GM12878 (cell line): ENCODE data around the gene RFLNA.

ENCODE experiments used
- BHLHE40 ChIP-seq, 2 experiments: fragments of 450-650 bp in 1 of 2; IDR thresholded peaks; 2 replicates each; pipeline ENCODE4 v1.6.1; 2011 to 2017; ENCODE audit warnings: low read depth in 2 of 2, borderline replicate concordance in 1 of 2, improper control_type of control experiment in 1 of 2, low read length in 1 of 2, mild to moderate bottlenecking in 1 of 2
- CBX5 ChIP-seq: sonication (generic); IDR thresholded peaks from 2 replicates; pipeline ENCODE4 v1.6.1; 2016; ENCODE audit warnings: low read depth, moderate library complexity, mild to moderate bottlenecking, inconsistent platforms
- EZH2 ChIP-seq: IDR thresholded peaks from 2 replicates; pipeline ENCODE4 v1.6.1; 2012; ENCODE audit warnings: low read depth, mild to moderate bottlenecking, control low read depth, inconsistent platforms, low read length, borderline replicate concordance; ENCODE audit not compliant: control insufficient read depth
- GATAD2B ChIP-seq: fragments of 450-650 bp; conservative IDR thresholded peaks from 2 replicates; pipeline ENCODE4 v1.6.1; 2017; ENCODE audit warnings: low read depth, mild to moderate bottlenecking, moderate library complexity
- MXI1 ChIP-seq: fragments of 150-350 bp; IDR thresholded peaks from 2 replicates; pipeline ENCODE4 v1.6.1; 2011; ENCODE audit warnings: low read depth, mild to moderate bottlenecking, inconsistent platforms, low read length, improper control_type of control experiment
- POLR2A ChIP-seq: IDR thresholded peaks from 2 replicates; pipeline ENCODE4 v1.6.1; 2011; ENCODE audit warnings: low read depth, mild to moderate bottlenecking, low read length
- POLR2AphosphoS5 ChIP-seq: IDR thresholded peaks from 2 replicates; pipeline ENCODE4 v1.6.1; 2011; ENCODE audit warnings: mild to moderate bottlenecking, low read length, inconsistent platforms
- SP1 ChIP-seq: IDR thresholded peaks from one replicate; pipeline ENCODE4 v1.6.1; 2011; ENCODE audit warnings: low read depth, low read length
- SREBF1 ChIP-seq: IDR thresholded peaks from 2 replicates; pipeline ENCODE4 v1.6.1; 2012; ENCODE audit warnings: mild to moderate bottlenecking, low read length
- ZNF274 ChIP-seq: IDR thresholded peaks from one replicate; pipeline ENCODE4 v1.8.0; 2011; ENCODE audit not compliant: insufficient read length, insufficient read depth

GRCh38 chr12:124302807-124303578, 8.1 kb downstream of the RFLNA start:
- no peak for TF ChIP-seq BHLHE40 (IDR thresholded peaks at IDR 0.05; ENCODE audit: borderline replicate concordance in 1 of 2, low read depth in 2 of 2, low read length in 1 of 2)
- no peak for TF ChIP-seq POLR2A
- no peak for TF ChIP-seq SREBF1
- TF ChIP-seq MXI1, result no peak
- no peak for TF ChIP-seq EZH2
- TF ChIP-seq SP1, result no peak
- TF ChIP-seq GATAD2B, result no peak
- TF ChIP-seq ZNF274, result no peak
- TF ChIP-seq CBX5, result no peak
- TF ChIP-seq POLR2AphosphoS5, result no peak
